ENCODE results near the gene FOS. TPM values are rescaled to one million over a fixed set of nuclear protein-coding genes. Genes with fewer than 3 reads are reported as not detected.

FOS gene
- total and polyA plus RNA-seq, 2 experiments from 2014 or later: 47.3 to 54.8 TPM

- TF ChIP-seq REST (IDR thresholded peaks at IDR 0.05; ENCODE audit: unreplicated experiment): no peak
- no peak for TF ChIP-seq NANOG (IDR thresholded peaks at IDR 0.05; ENCODE audit: borderline replicate concordance)
- TF ChIP-seq STAT1 (IDR thresholded peaks at IDR 0.05; ENCODE audit: unreplicated experiment): no peak
- TF ChIP-seq ZNF331 (CRISPR knock-in tag; IDR thresholded peaks at IDR 0.05; ENCODE audit: low read depth): no peak
- TF ChIP-seq CREB1 (CRISPR knock-in tag; IDR thresholded peaks at IDR 0.05; ENCODE audit: low read depth): no peak
These were observed 38.5 kb downstream of the FOS start (continued) for GRCh38 chr14:75317148-75317547.

DNA sequence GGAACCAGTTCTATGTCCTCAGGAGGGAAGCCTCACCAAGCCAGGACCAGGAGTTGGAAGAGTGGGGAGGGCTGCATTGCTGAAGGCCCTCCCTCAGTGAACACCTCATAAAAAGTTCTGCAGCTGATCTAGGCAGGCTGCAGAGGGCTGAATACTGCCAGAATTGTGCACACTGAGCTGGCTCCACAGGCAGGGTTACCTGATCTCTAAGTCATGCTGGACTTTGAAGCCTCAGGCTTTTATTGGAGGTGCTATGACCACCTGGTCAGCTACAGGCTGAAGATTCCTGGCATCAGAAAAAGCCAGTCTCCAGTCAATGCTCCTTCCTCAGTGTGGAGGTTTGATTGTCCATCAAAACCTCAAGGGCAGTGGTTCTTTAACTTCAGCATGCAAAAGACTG, 39.7 kb downstream of the FOS start:
- Histone ChIP-seq H3F3A (replicated peaks; ENCODE audit: low read depth) (no peaks in the 10 kb centered on the region), H3K4me2 (no peak overlapping the region), H3K79me2 (replicated peaks; ENCODE audit: insufficient read depth) (no peaks in the 10 kb centered on the region), H4K20me1 (replicated peaks; ENCODE audit: insufficient read depth) (no peaks in the 10 kb centered on the region), H3K27me3 (ENCODE audit: insufficient read depth) (no peaks in the 10 kb centered on the region), H3K27ac (ENCODE audit: low read depth) (no peak overlapping the region), H3K4me3 (no peak overlapping the region), H3K36me3 (ENCODE audit: insufficient read depth) (no peaks in the 10 kb centered on the region), H3K9me2 (ENCODE audit: insufficient read depth) (no peaks in the 10 kb centered on the region), H2AFZ (no peak overlapping the region), H3K4me1 (ENCODE audit: insufficient read depth) (no peaks in the 10 kb centered on the region)
- peaks cover 7% of the 10 kb centered on the region for H3K27me3 Mint-ChIP-seq (ENCODE audit: insufficient read depth, low read depth, poor library complexity)
- H3K9me3 Mint-ChIP-seq: no peaks in the 10 kb centered on the region
- DNase-seq (ENCODE audit: low spot score) (no peak), ATAC-seq (no peak)
- no peak overlapping the region for H3K27ac Mint-ChIP-seq
- TF ChIP-seq ETS1 (IDR thresholded peaks at IDR 0.05): no peak
- H3K4me3 Mint-ChIP-seq: no peak overlapping the region
- H3K36me3 Mint-ChIP-seq (ENCODE audit: low read depth): no peaks in the 10 kb centered on the region
- peaks cover 7% of the 10 kb centered on the region for H3K4me1 Mint-ChIP-seq

DNA sequence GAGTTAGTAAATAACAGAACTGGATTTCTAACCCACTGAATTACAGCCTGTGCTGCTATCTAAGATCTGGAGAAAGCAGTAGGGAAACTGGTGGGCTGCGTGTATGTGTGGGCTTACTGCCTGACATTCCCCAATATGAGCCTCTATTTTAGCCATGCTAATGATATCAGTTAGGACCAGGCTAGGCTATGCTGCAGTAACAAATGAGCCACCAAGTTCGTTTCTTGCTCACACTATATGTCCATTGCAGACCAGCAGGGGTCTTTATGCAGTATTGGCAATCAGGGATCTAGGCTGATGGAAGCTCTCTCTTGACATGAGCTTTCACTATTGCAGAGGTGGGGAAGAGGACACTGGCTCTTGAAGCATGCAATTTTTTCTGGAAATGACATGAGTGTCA, 40.4 kb downstream of the FOS start:
- Mint-ChIP-seq H3K27me3 (ENCODE audit: insufficient read depth, low read depth, poor library complexity) (peaks cover 8% of the 10 kb centered on the region), H3K4me3 (no peak overlapping the region), H3K36me3 (ENCODE audit: low read depth) (no peaks in the 10 kb centered on the region), H3K9me3 (no peaks in the 10 kb centered on the region), H3K4me1 (peaks cover 8% of the 10 kb centered on the region), H3K27ac (no peak overlapping the region)
- no peaks in the 10 kb centered on the region for H3K9me2 ChIP-seq (ENCODE audit: insufficient read depth)
- H3K4me3 ChIP-seq: no peak overlapping the region
- no peak for TF ChIP-seq ZNF114 (CRISPR knock-in tag; IDR thresholded peaks at IDR 0.05)
- no peak for TF ChIP-seq CTCF (conservative IDR thresholded peaks at IDR 0.05; ENCODE audit: low read depth in 2 of 2)
- TF ChIP-seq JUNB (IDR thresholded peaks at IDR 0.05; ENCODE audit: unreplicated experiment): no peak
- no peak for TF ChIP-seq STAT1 (IDR thresholded peaks at IDR 0.05; ENCODE audit: unreplicated experiment)
- no peak for TF ChIP-seq EZH2phosphoT487 (IDR thresholded peaks at IDR 0.05; ENCODE audit: unreplicated experiment)
- TF ChIP-seq NANOG (IDR thresholded peaks at IDR 0.05; ENCODE audit: borderline replicate concordance): no peak
- no peak for TF ChIP-seq POLR2AphosphoS5 (IDR thresholded peaks at IDR 0.05; ENCODE audit: low read depth)
- no peak for TF ChIP-seq ZNF331 (CRISPR knock-in tag; IDR thresholded peaks at IDR 0.05; ENCODE audit: low read depth)
- no peak for TF ChIP-seq REST (IDR thresholded peaks at IDR 0.05; ENCODE audit: unreplicated experiment)
- no peak overlapping the region for H3K27ac ChIP-seq (ENCODE audit: low read depth)
- ATAC-seq (no peak), DNase-seq (ENCODE audit: low spot score) (no peak)
- H3K27me3 ChIP-seq (ENCODE audit: insufficient read depth): no peaks in the 10 kb centered on the region
- no peaks in the 10 kb centered on the region for H3K79me2 ChIP-seq (replicated peaks; ENCODE audit: insufficient read depth)
- no peaks in the 10 kb centered on the region for H3K4me1 ChIP-seq (ENCODE audit: insufficient read depth)
- H3F3A ChIP-seq (replicated peaks; ENCODE audit: low read depth): no peaks in the 10 kb centered on the region
- H2AFZ ChIP-seq: no peak overlapping the region
- H3K4me2 ChIP-seq: no peak overlapping the region
- no peaks in the 10 kb centered on the region for H3K36me3 ChIP-seq (ENCODE audit: insufficient read depth)
- H4K20me1 ChIP-seq (replicated peaks; ENCODE audit: insufficient read depth): no peaks in the 10 kb centered on the region

Data from GM23338 (cell line).